Natural killer cell (primary cell): ENCODE results near the gene SERPINA10. TPM values are rescaled to one million over a fixed set of nuclear protein-coding genes. Genes with fewer than 3 reads are reported as not detected.

Experiments used
- ATAC-seq, 3 donors: fragments of 150-1000 bp in 2 of 3; fragments of 200-7000 bp in 1 of 3; cut with Tn5 transposase; 1 replicate in 1 of 3; 2 replicates in 2 of 3; pipeline ENCODE4 v1.10.0; 2021; ENCODE audit warnings: mild to moderate bottlenecking in 2 of 3, moderate library complexity in 2 of 3
- DNase-seq, 2 donors: peaks; one replicate each; pipeline versions ENCODE4 v3.0.0 to v3.0.0-alpha.2; 2013 to 2021; ENCODE audit warnings: mixed read lengths in 1 of 2
- H3K27ac ChIP-seq: one replicate; pipeline ENCODE4 v1.5.1; 2013; ENCODE audit warnings: mild to moderate bottlenecking, low read length
- H3K27me3 ChIP-seq: one replicate; pipeline ENCODE4 v1.6.1; 2013; ENCODE audit warnings: low read length; ENCODE audit not compliant: control insufficient read depth, insufficient read depth
- H3K36me3 ChIP-seq: one replicate; pipeline ENCODE4 v1.6.1; 2013; ENCODE audit warnings: low read length; ENCODE audit not compliant: control insufficient read depth, insufficient read depth
- H3K4me1 ChIP-seq: one replicate; pipeline ENCODE4 v1.6.1; 2013; ENCODE audit warnings: low read length; ENCODE audit not compliant: control insufficient read depth, insufficient read depth
- H3K4me3 ChIP-seq: one replicate; pipeline ENCODE4 v1.5.1; 2013; ENCODE audit warnings: low read length
- H3K9me3 ChIP-seq: one replicate; pipeline ENCODE4 v1.6.1; 2013; ENCODE audit warnings: low read length; ENCODE audit not compliant: control insufficient read depth, insufficient read depth
- H3K27ac Mint-ChIP-seq, 2 donors: one replicate each; pipeline ENCODE4 v1.8.0; 2022; ENCODE audit warnings: mild to moderate bottlenecking in 2 of 2, mixed read lengths in 2 of 2, moderate library complexity in 1 of 2
- H3K27me3 Mint-ChIP-seq, 2 donors: one replicate each; pipeline ENCODE4 v1.8.0; 2022; ENCODE audit warnings: low read depth in 2 of 2, mixed read lengths in 2 of 2
- H3K36me3 Mint-ChIP-seq: one replicate; pipeline ENCODE4 v1.8.0; 2022; ENCODE audit warnings: mixed read lengths
- H3K4me1 Mint-ChIP-seq, 2 donors: one replicate each; pipeline ENCODE4 v1.8.0; 2022; ENCODE audit warnings: mixed read lengths in 2 of 2
- H3K4me3 Mint-ChIP-seq: one replicate; pipeline ENCODE4 v1.8.0; 2022; ENCODE audit warnings: mild to moderate bottlenecking, moderate library complexity, mixed read lengths
- H3K9me3 Mint-ChIP-seq, 2 donors: one replicate each; pipeline ENCODE4 v1.8.0; 2022; ENCODE audit warnings: mixed read lengths in 2 of 2
- WGBS: methylation state at CpG from one replicate; pipeline ENCODE4 v1.1.7; 2013; ENCODE audit warnings: missing lambda C conversion rate; ENCODE audit not compliant: insufficient coverage; 5-methylcytosine and 5-hydroxymethylcytosine counted together
- intact Hi-C: fragments of 100-400 bp; cut with micrococcal nuclease; formaldehyde crosslinking; loops from one replicate; pipeline ENCODE4 v1.14.2; 2022
- total RNA-seq, 4 donors: library from RNA; stranded (reverse); fragments of 120-200 nt in 1 of 4; gene quantifications; one replicate each; pipeline versions ENCODE4 v1.2.3 to v1.2.4, GENCODE V29; 2013 to 2022
- TF ChIP-seq, protein P1 (sequence below): fragments of 200-600 bp; IDR thresholded peaks from one replicate; pipeline ENCODE4 v1.8.0; 2022; ENCODE audit warnings: antibody characterized with exemption

The SERPINA10 gene
- total RNA-seq, 3 donors from 2014 or later (not counting 1 experiment from before 2014, with no cell fraction given): not detected

DNA sequence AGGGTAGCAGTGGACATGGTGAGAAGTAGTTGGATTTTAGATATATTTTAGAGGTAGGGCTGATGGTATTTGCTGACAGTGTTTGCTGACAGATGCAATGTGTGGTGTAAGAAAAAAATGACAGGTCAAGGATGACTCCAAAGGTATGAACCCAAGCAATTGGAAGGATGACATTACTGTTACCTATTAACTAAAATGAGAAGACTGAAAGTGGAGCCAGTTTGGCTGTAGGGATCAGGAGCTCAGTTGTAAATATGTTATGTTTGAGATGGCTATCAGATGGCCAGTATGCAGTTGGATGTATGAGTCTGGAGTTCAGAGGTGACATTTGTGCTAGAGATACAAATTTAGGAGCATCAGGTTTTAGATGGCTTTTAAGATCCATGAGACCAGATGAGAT, 47.5 kb upstream of the SERPINA10 start:
- no peaks in the 10 kb centered on the region for H3K9me3 ChIP-seq
- H3K4me3 Mint-ChIP-seq: no peak overlapping the region
- H3K27ac ChIP-seq: no peak overlapping the region
- H3K4me1 ChIP-seq: no peaks in the 10 kb centered on the region
- no peak for DNase-seq
- H3K36me3 Mint-ChIP-seq: no peaks in the 10 kb centered on the region
- intact Hi-C loops: no loop called here
- H3K27me3 ChIP-seq: no peaks in the 10 kb centered on the region
- no peak overlapping the region for H3K4me3 ChIP-seq
- peaks cover 12 to 32% of the 10 kb centered on the region in 2 donors for H3K27me3 Mint-ChIP-seq
- ATAC-seq: no peak
- no peaks in the 10 kb centered on the region for H3K4me1 Mint-ChIP-seq
- no peak overlapping the region for H3K27ac Mint-ChIP-seq
- H3K9me3 Mint-ChIP-seq: no peaks in the 10 kb centered on the region
- TF ChIP-seq, protein P1, sequence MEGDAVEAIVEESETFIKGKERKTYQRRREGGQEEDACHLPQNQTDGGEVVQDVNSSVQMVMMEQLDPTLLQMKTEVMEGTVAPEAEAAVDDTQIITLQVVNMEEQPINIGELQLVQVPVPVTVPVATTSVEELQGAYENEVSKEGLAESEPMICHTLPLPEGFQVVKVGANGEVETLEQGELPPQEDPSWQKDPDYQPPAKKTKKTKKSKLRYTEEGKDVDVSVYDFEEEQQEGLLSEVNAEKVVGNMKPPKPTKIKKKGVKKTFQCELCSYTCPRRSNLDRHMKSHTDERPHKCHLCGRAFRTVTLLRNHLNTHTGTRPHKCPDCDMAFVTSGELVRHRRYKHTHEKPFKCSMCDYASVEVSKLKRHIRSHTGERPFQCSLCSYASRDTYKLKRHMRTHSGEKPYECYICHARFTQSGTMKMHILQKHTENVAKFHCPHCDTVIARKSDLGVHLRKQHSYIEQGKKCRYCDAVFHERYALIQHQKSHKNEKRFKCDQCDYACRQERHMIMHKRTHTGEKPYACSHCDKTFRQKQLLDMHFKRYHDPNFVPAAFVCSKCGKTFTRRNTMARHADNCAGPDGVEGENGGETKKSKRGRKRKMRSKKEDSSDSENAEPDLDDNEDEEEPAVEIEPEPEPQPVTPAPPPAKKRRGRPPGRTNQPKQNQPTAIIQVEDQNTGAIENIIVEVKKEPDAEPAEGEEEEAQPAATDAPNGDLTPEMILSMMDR: no peak
- H3K36me3 ChIP-seq: no peaks in the 10 kb centered on the region

DNA sequence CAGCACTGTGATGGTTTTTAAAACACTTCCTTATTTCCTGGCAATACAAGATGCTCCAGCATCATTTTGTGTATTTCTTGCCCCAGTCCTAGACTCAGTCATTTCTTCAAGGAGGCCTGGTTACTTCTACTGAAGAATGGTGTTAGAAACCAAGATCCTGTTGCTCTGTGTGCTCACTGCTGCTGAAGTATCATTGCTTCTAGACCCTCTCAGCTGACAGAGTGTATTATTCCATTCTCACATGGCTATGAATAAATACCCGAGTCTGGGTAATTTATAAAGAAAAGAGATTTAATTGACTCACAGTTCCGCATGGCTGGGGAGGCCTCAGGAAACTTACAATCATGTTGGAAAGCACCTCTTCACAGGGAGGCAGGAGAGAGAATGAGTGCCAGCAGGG, 45.0 kb upstream of the SERPINA10 start:
- Mint-ChIP-seq H3K4me1 (no peaks in the 10 kb centered on the region), H3K27ac (no peak overlapping the region), H3K27me3 (peaks cover 25 to 56% of the 10 kb centered on the region in 2 donors), H3K4me3 (no peak overlapping the region), H3K36me3 (no peaks in the 10 kb centered on the region), H3K9me3 (no peaks in the 10 kb centered on the region)
- ATAC-seq: no peak
- no peak overlapping the region for H3K4me3 ChIP-seq
- no peaks in the 10 kb centered on the region for H3K9me3 ChIP-seq
- WGBS: 93% methylated on average over 1 of the region's 2 CpGs
- H3K27ac ChIP-seq: no peak overlapping the region
- H3K4me1 ChIP-seq: no peaks in the 10 kb centered on the region
- H3K36me3 ChIP-seq: no peaks in the 10 kb centered on the region
- intact Hi-C loops: no loop called here
- DNase-seq: no peak
- TF ChIP-seq, protein P1: no peak
- no peaks in the 10 kb centered on the region for H3K27me3 ChIP-seq

DNA sequence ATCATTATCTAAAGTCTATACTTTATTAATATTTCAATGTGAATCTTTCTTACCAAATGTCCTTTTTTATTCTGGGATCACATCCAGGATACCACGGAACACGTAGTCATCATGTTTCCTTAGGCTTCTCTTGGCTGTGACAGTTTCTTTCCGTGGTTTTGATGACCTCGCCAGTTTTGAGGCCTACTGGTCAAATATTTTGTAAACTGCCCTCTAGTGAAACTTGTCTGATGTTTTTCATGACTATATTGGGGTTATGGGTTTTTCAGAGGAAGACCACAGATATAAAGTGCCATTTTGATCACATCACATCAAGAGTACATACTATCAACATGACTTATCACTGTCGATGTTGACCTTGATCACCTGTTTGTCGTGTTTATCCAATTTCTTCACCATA, 44.2 kb upstream of the SERPINA10 start:
- H3K27me3 Mint-ChIP-seq: peaks cover 25 to 61% of the 10 kb centered on the region in 2 donors
- intact Hi-C loops: no loop called here
- no peak overlapping the region for H3K27ac Mint-ChIP-seq
- H3K4me3 Mint-ChIP-seq: no peak overlapping the region
- Histone ChIP-seq H3K9me3 (no peaks in the 10 kb centered on the region), H3K4me3 (no peak overlapping the region), H3K27ac (no peak overlapping the region), H3K4me1 (no peaks in the 10 kb centered on the region), H3K27me3 (no peaks in the 10 kb centered on the region), H3K36me3 (no peaks in the 10 kb centered on the region)
- 78% methylated on average over 6 of the region's 6 CpGs for WGBS
- TF ChIP-seq, protein P1: no peak
- H3K36me3 Mint-ChIP-seq: no peaks in the 10 kb centered on the region
- no peaks in the 10 kb centered on the region for H3K9me3 Mint-ChIP-seq
- H3K4me1 Mint-ChIP-seq: no peaks in the 10 kb centered on the region
- DNase-seq: no peak
- ATAC-seq: no peak

DNA sequence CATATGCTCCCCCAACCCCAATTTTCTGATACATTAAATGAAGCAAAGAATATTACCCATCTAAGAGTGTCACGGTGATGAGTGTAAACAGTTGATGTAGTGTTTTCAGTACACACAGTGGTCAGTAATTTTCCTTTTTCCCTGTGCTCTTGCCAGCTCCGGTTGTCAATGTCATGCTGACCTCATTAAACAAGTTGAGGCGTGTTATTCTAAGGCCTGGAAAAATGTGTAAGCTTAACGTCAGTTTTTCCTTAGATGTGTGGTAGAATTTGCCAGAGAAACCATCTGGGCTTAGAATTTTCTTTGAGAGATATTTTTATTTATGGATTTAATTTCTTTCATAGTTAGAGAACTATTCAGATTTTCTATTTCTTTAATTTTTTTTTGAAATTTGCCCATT, 41.8 kb upstream of the SERPINA10 start:
- no peak overlapping the region for H3K27ac ChIP-seq
- H3K27me3 Mint-ChIP-seq: peaks cover 17 to 45% of the 10 kb centered on the region in 2 donors
- no peak for DNase-seq
- TF ChIP-seq, protein P1: no peak
- H3K27ac Mint-ChIP-seq: no peak overlapping the region
- H3K4me3 ChIP-seq: no peak overlapping the region
- 95% methylated on average over 4 of the region's 4 CpGs for WGBS
- no peaks in the 10 kb centered on the region for H3K36me3 ChIP-seq
- no peaks in the 10 kb centered on the region for H3K9me3 Mint-ChIP-seq
- H3K27me3 ChIP-seq: no peaks in the 10 kb centered on the region
- no peak for ATAC-seq
- no peaks in the 10 kb centered on the region for H3K36me3 Mint-ChIP-seq
- H3K4me1 Mint-ChIP-seq: no peaks in the 10 kb centered on the region
- intact Hi-C loops: no loop called here
- H3K4me3 Mint-ChIP-seq: no peak overlapping the region
- no peaks in the 10 kb centered on the region for H3K4me1 ChIP-seq
- no peaks in the 10 kb centered on the region for H3K9me3 ChIP-seq
